Adrenal gland (tissue), 5 donors: Measurements from ENCODE around the gene EIF2S2.

Source experiments
- POLR2A ChIP-seq, 2 donors: fragments of 450-650 bp; IDR thresholded peaks; one replicate each; pipeline ENCODE4 v1.6.1; 2017; ENCODE audit warnings: antibody characterized with exemption in 2 of 2, mild to moderate bottlenecking in 2 of 2, moderate library complexity in 1 of 2
- TF ChIP-seq, protein P1 (sequence below), 6 experiments: fragments of 450-650 bp in 4 of 6; fragments of 200-600 bp in 2 of 6; sonication (generic) in 1 of 6; IDR thresholded peaks; 1 replicate in 5 of 6; 2 replicates in 1 of 6; pipeline versions ENCODE4 v1.5.1 to v1.8.0; 2016 to 2021; ENCODE audit warnings: antibody characterized with exemption in 6 of 6, mild to moderate bottlenecking in 2 of 6, moderate library complexity in 1 of 6
- donor health status: DM: no; HTN: no; CAD: no.

DNA sequence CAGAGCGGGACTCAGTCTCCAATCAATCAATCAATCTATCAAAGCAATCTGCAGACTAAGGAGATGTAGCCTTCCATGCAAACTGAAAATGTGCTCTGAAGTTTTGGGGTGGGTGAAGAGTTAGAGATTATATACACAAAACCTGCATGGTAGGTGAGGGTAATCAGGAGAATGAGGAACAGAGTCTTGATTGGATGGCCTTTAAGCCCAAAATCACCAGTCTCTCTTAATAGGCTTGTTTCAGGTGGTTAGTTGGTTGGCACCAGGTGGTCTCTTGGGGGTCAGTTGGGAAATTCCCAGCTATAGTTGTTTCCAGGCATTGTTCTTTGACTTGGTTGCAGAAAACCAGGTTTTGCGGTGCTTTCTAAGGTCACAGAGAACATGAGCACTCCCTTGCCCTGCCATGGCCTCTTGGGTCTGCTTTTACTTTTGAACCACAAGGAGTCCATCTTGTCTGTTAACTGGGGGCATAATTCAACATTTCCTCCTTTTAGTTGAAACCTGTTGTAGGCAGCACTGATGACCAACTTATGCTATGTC lies 33.3 kb upstream of the EIF2S2 start:
- TF ChIP-seq, protein P1, sequence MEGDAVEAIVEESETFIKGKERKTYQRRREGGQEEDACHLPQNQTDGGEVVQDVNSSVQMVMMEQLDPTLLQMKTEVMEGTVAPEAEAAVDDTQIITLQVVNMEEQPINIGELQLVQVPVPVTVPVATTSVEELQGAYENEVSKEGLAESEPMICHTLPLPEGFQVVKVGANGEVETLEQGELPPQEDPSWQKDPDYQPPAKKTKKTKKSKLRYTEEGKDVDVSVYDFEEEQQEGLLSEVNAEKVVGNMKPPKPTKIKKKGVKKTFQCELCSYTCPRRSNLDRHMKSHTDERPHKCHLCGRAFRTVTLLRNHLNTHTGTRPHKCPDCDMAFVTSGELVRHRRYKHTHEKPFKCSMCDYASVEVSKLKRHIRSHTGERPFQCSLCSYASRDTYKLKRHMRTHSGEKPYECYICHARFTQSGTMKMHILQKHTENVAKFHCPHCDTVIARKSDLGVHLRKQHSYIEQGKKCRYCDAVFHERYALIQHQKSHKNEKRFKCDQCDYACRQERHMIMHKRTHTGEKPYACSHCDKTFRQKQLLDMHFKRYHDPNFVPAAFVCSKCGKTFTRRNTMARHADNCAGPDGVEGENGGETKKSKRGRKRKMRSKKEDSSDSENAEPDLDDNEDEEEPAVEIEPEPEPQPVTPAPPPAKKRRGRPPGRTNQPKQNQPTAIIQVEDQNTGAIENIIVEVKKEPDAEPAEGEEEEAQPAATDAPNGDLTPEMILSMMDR (IDR thresholded peaks at IDR 0.05): no peak
- no peak for TF ChIP-seq POLR2A (IDR thresholded peaks at IDR 0.05)
